IMR-90 (cell line): ENCODE data around the gene CCDC167. TPM values are rescaled to one million over a fixed set of nuclear protein-coding genes. Genes with fewer than 3 reads are reported as not detected.

Experiments
- ATAC-seq: fragments of 200-7000 bp; cut with Tn5 transposase; 2 replicates; pipeline ENCODE4 v1.9.1; 2020; ENCODE audit warnings: low read depth, mild to moderate bottlenecking, moderate library complexity
- BruUV-seq: library from RNA; stranded (reverse); fragments of 400-500 nt; replicated peaks from 2 replicates; lab custom pipeline; 2021; lab: Mats Ljungman, UMichigan
- CTCF ChIA-PET: fragments of 300-600 bp; formaldehyde crosslinking; extraction: SDS; loops from one replicate; lab custom pipeline; 2021; ENCODE audit warnings: antibody characterized with exemption; lab: Yijun Ruan, JAX
- POLR2A ChIA-PET: fragments of 300-600 bp; sonication (Branson Sonifier 250); formaldehyde crosslinking; loops from one replicate; lab custom pipeline; 2022; ENCODE audit warnings: antibody characterized with exemption; ENCODE audit not compliant: unreplicated experiment; lab: Charles Lee
- DNase-seq: peaks from one replicate; pipeline ENCODE4 v3.0.0; 2013
- H2AFZ ChIP-seq: replicated peaks from 2 replicates; pipeline ENCODE3; 2013; ENCODE audit warnings: low read length, mild to moderate bottlenecking; ENCODE audit not compliant: poor library complexity
- H2AK5ac ChIP-seq: 2 replicates; pipeline ENCODE4 v1.6.1; 2013; ENCODE audit warnings: low read depth, low read length, inconsistent platforms
- H2AK9ac ChIP-seq: replicated peaks from 2 replicates; pipeline ENCODE3; 2013; ENCODE audit warnings: mild to moderate bottlenecking, low read depth, low read length, moderate library complexity; ENCODE audit not compliant: poor library complexity
- H2BK120ac ChIP-seq: 2 replicates; pipeline ENCODE4 v1.6.1; 2013; ENCODE audit warnings: low read depth, low read length, inconsistent platforms
- H2BK15ac ChIP-seq: 3 replicates; pipeline ENCODE4 v1.6.1; 2013; ENCODE audit warnings: low read depth, low read length, inconsistent platforms
- H2BK20ac ChIP-seq: 2 replicates; pipeline ENCODE4 v1.6.1; 2013; ENCODE audit warnings: low read depth, mild to moderate bottlenecking, inconsistent platforms, low read length, moderate library complexity
- H2BK5ac ChIP-seq: 2 replicates; pipeline ENCODE4 v1.6.1; 2013; ENCODE audit warnings: mild to moderate bottlenecking, low read depth, low read length, inconsistent platforms; ENCODE audit not compliant: poor library complexity, severe bottlenecking
- H3K14ac ChIP-seq: replicated peaks from 2 replicates; pipeline ENCODE4 v1.6.1; 2013; ENCODE audit warnings: low read depth, low read length, inconsistent platforms
- H3K18ac ChIP-seq: 2 replicates; pipeline ENCODE4 v1.6.1; 2013; ENCODE audit warnings: low read depth, low read length, control low read depth
- H3K23ac ChIP-seq: 2 replicates; pipeline ENCODE4 v1.6.1; 2013; ENCODE audit warnings: low read depth, low read length, inconsistent platforms
- H3K27ac ChIP-seq: 2 replicates; pipeline ENCODE4 v1.5.1; 2013; ENCODE audit warnings: mild to moderate bottlenecking, control low read depth, low read length; ENCODE audit not compliant: insufficient read depth
- H3K27me3 ChIP-seq: 2 replicates; pipeline ENCODE4 v1.6.1; 2013; ENCODE audit warnings: low read length; ENCODE audit not compliant: control insufficient read depth, insufficient read depth
- H3K36me3 ChIP-seq: 2 replicates; pipeline ENCODE4 v1.6.1; 2013; ENCODE audit warnings: low read length, mixed read lengths; ENCODE audit not compliant: control insufficient read depth, insufficient read depth
- H3K4ac ChIP-seq: 2 replicates; pipeline ENCODE4 v1.6.1; 2013; ENCODE audit warnings: low read depth, low read length, inconsistent platforms
- H3K4me1 ChIP-seq: 2 replicates; pipeline ENCODE4 v1.6.1; 2013; ENCODE audit warnings: low read length, mixed read lengths; ENCODE audit not compliant: control insufficient read depth, insufficient read depth
- H3K4me2 ChIP-seq: 2 replicates; pipeline ENCODE4 v1.6.1; 2013; ENCODE audit warnings: low read depth, mild to moderate bottlenecking, control low read depth, low read length, moderate library complexity
- H3K4me3 ChIP-seq: 2 replicates; pipeline ENCODE4 v1.5.1; 2013; ENCODE audit warnings: low read depth, mild to moderate bottlenecking, control low read depth, low read length, moderate library complexity; ENCODE audit not compliant: insufficient read depth
- H3K56ac ChIP-seq: 2 replicates; pipeline ENCODE4 v1.6.1; 2013; ENCODE audit warnings: low read length, inconsistent platforms; ENCODE audit not compliant: insufficient read depth; ENCODE audit errors: extremely low read depth
- H3K79me1 ChIP-seq, 2 experiments: 2 replicates each; pipeline ENCODE4 v1.6.1; 2013; ENCODE audit warnings: low read length in 2 of 2, inconsistent platforms in 1 of 2, low read depth in 1 of 2
- H3K9ac ChIP-seq: 2 replicates; pipeline ENCODE4 v1.6.1; 2013; ENCODE audit warnings: low read depth, low read length, control low read depth
- H3K9me1 ChIP-seq: 2 replicates; pipeline ENCODE4 v1.6.1; 2013; ENCODE audit warnings: low read length, inconsistent platforms; ENCODE audit not compliant: insufficient read depth
- H3K9me3 ChIP-seq: 2 replicates; pipeline ENCODE4 v1.6.1; 2013; ENCODE audit warnings: low read length; ENCODE audit not compliant: control insufficient read depth, insufficient read depth
- H4K20me1 ChIP-seq: 2 replicates; pipeline ENCODE4 v1.6.1; 2013; ENCODE audit warnings: low read length, inconsistent platforms; ENCODE audit not compliant: insufficient read depth
- H4K5ac ChIP-seq: 2 replicates; pipeline ENCODE4 v1.6.1; 2013; ENCODE audit warnings: mild to moderate bottlenecking, low read depth, low read length, control low read depth
- H4K8ac ChIP-seq, 2 experiments: 2 replicates each; pipeline ENCODE4 v1.6.1; 2013; ENCODE audit warnings: low read depth in 2 of 2, low read length in 2 of 2, control low read depth in 1 of 2, inconsistent platforms in 1 of 2
- H4K91ac ChIP-seq: 2 replicates; pipeline ENCODE4 v1.6.1; 2013; ENCODE audit warnings: low read depth, low read length, inconsistent platforms; ENCODE audit not compliant: insufficient read depth
- BHLHE40 ChIP-seq: fragments of 150-350 bp; IDR thresholded peaks from 2 replicates; pipeline ENCODE4 v1.6.1; 2016; ENCODE audit warnings: mild to moderate bottlenecking, low read depth, low read length
- CEBPB ChIP-seq: IDR thresholded peaks from 2 replicates; pipeline ENCODE4 v1.6.1; 2012; ENCODE audit warnings: low read depth, low read length, improper control_type of control experiment
- CHD1 ChIP-seq: IDR thresholded peaks from 2 replicates; pipeline ENCODE4 v1.6.1; 2012; ENCODE audit warnings: low read depth, low read length, improper control_type of control experiment
- CTCF ChIP-seq: conservative IDR thresholded peaks from 2 replicates; pipeline ENCODE4 v1.5.1; 2012; ENCODE audit warnings: mild to moderate bottlenecking, low read depth, low read length, improper control_type of control experiment
- FOS ChIP-seq: fragments of 150-350 bp; IDR thresholded peaks from 2 replicates; pipeline ENCODE4 v1.6.1; 2016; ENCODE audit warnings: low read depth, low read length
- MAFK ChIP-seq: IDR thresholded peaks from 2 replicates; pipeline ENCODE4 v1.6.1; 2012; ENCODE audit warnings: low read depth, low read length, improper control_type of control experiment
- MAZ ChIP-seq: IDR thresholded peaks from 2 replicates; pipeline ENCODE4 v1.6.1; 2012; ENCODE audit warnings: low read depth, mild to moderate bottlenecking, low read length, improper control_type of control experiment, moderate library complexity, borderline replicate concordance
- MXI1 ChIP-seq: IDR thresholded peaks from 2 replicates; pipeline ENCODE4 v1.6.1; 2012; ENCODE audit warnings: low read depth, mild to moderate bottlenecking, low read length, moderate library complexity, borderline replicate concordance
- NFE2L2 ChIP-seq: fragments of 150-350 bp; IDR thresholded peaks from 2 replicates; pipeline ENCODE4 v1.6.1; 2016; ENCODE audit warnings: low read depth, mild to moderate bottlenecking, low read length
- POLR2A ChIP-seq: IDR thresholded peaks from 2 replicates; pipeline ENCODE4 v1.6.1; 2012; ENCODE audit warnings: mild to moderate bottlenecking, low read depth, low read length
- RAD21 ChIP-seq: IDR thresholded peaks from 2 replicates; pipeline ENCODE4 v1.6.1; 2012; ENCODE audit warnings: low read length, improper control_type of control experiment
- RCOR1 ChIP-seq: IDR thresholded peaks from 2 replicates; pipeline ENCODE4 v1.6.1; 2012; ENCODE audit warnings: mild to moderate bottlenecking, low read length, improper control_type of control experiment; ENCODE audit not compliant: insufficient replicate concordance
- RFX5 ChIP-seq: IDR thresholded peaks from 2 replicates; pipeline ENCODE4 v1.8.0; 2012; ENCODE audit warnings: low read depth, mild to moderate bottlenecking, low read length, moderate library complexity
- WGBS, 2 experiments: methylation state at CpG; one replicate each; pipeline versions ENCODE4 v1.1.5 to v1.1.7; 2013; ENCODE audit warnings: missing lambda C conversion rate in 2 of 2; ENCODE audit not compliant: insufficient read length in 1 of 2; ENCODE audit errors: extremely low coverage in 2 of 2; 5-methylcytosine and 5-hydroxymethylcytosine counted together
- dilution Hi-C: fragments of 300-500 bp; cut with HindIII; formaldehyde crosslinking; loops from one replicate; pipeline ENCODE4 v1.14.3; 2018; ENCODE audit warnings: low sequenced_read_pairs; ENCODE audit not compliant: unreplicated experiment
- in situ Hi-C: fragments of 300-500 bp; cut with MboI; formaldehyde crosslinking; loops from 3 replicates; pipeline ENCODE4 v1.14.3; 2019; ENCODE audit warnings: low sequenced_read_pairs, inconsistent platforms, mixed read lengths
- intact Hi-C: fragments of 100-400 bp; cut with micrococcal nuclease; formaldehyde crosslinking; loops from 2 replicates; pipeline ENCODE4 v1.10.0; 2022
- polyA plus RNA-seq, 3 experiments: library from polyadenylated mRNA; depleted of rRNA; stranded (reverse); fragments of >200 nt; gene quantifications; 2 replicates each; pipeline ENCODE4 v1.2.3, GENCODE V29; 2012; ENCODE audit warnings: low replicate concordance in 1 of 3
- total RNA-seq: library from RNA; depleted of rRNA; stranded (reverse); fragments of >200 nt; gene quantifications from 2 replicates; pipeline ENCODE4 v1.2.3, GENCODE V29; 2012
- TF ChIP-seq, protein P1 (sequence below): fragments of 150-350 bp; IDR thresholded peaks from 2 replicates; pipeline ENCODE4 v1.6.1; 2017; ENCODE audit warnings: mild to moderate bottlenecking, antibody characterized with exemption, low read length, low read depth
- TF ChIP-seq, protein P2 (sequence below): fragments of 150-350 bp; IDR thresholded peaks from 2 replicates; pipeline ENCODE4 v1.6.1; 2016; ENCODE audit warnings: low read depth, mild to moderate bottlenecking, low read length, moderate library complexity, borderline replicate concordance

Gene CCDC167
- total and polyA plus RNA-seq, 2 of the 4 experiments (the other 2 are of a cell fraction), result 35.8 to 96.8 TPM

GRCh38 chr6:37477656-37478435 is 21.8 kb downstream of the CCDC167 start:
- Histone ChIP-seq H2BK5ac (no peak overlapping the region), H4K91ac (no peak overlapping the region), H3K14ac (no peak overlapping the region), H4K5ac (no peak overlapping the region), H2BK120ac (no peak overlapping the region), H4K20me1 (peaks cover 4% of the 10 kb centered on the region), H3K9me3 (no peaks in the 10 kb centered on the region), H3K56ac (no peak overlapping the region), H2BK20ac (no peak overlapping the region), H3K27me3 (no peaks in the 10 kb centered on the region), H3K4ac (no peak overlapping the region), H4K8ac (no peak overlapping the region), H3K23ac (no peak overlapping the region), H3K18ac (no peak overlapping the region), H3K4me2 (no peak overlapping the region), H2AK5ac (no peak overlapping the region), H3K9ac (no peak overlapping the region), H3K27ac (no peak overlapping the region), H2AK9ac (no peak overlapping the region), H3K4me1 (no peaks in the 10 kb centered on the region), H3K4me3 (no peak overlapping the region), H2AFZ (no peak overlapping the region), H2BK15ac (no peak overlapping the region), H3K9me1 (0 out of 2 replicates have a peak, but pooled peaks cover 2% of the 10 kb centered on the region), H3K36me3 (peaks cover 66% of the 10 kb centered on the region), H3K79me1 (no peaks in the 10 kb centered on the region; a peak in 1 of 4 replicates)
- dilution Hi-C loops, result no loop called here
- in situ Hi-C loops, result no loop called here
- ChIA-PET POLR2A (no interaction called here), CTCF (no interaction called here)
- ATAC-seq, result no peak
- WGBS, 2 experiments, result 79% methylated on average over 10 of the region's 18 CpGs; no CpG with 5 or more reads in 1 of the 2 experiments
- BruUV-seq, result no TSS peak
- no peak for DNase-seq
- intact Hi-C loops, result no loop called here
- TF ChIP-seq POLR2A (no peak), RCOR1 (no peak), RFX5 (no peak), BHLHE40 (no peak), FOS (no peak), NFE2L2 (no peak), CTCF (no peak), MAFK (no peak), CEBPB (no peak), CHD1 (no peak), MXI1 (no peak), MAZ (no peak), RAD21 (no peak)
- TF ChIP-seq, protein P1, sequence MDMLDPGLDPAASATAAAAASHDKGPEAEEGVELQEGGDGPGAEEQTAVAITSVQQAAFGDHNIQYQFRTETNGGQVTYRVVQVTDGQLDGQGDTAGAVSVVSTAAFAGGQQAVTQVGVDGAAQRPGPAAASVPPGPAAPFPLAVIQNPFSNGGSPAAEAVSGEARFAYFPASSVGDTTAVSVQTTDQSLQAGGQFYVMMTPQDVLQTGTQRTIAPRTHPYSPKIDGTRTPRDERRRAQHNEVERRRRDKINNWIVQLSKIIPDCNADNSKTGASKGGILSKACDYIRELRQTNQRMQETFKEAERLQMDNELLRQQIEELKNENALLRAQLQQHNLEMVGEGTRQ, result no peak
- TF ChIP-seq, protein P2, sequence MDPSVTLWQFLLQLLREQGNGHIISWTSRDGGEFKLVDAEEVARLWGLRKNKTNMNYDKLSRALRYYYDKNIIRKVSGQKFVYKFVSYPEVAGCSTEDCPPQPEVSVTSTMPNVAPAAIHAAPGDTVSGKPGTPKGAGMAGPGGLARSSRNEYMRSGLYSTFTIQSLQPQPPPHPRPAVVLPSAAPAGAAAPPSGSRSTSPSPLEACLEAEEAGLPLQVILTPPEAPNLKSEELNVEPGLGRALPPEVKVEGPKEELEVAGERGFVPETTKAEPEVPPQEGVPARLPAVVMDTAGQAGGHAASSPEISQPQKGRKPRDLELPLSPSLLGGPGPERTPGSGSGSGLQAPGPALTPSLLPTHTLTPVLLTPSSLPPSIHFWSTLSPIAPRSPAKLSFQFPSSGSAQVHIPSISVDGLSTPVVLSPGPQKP, result no peak
